Loucy (cell line): ENCODE measurements around the gene JPH2.

Experiments
- H2AFZ ChIP-seq: fragments of 200-600 bp; sonication (generic); 2 replicates; pipeline ENCODE4 v1.6.0; 2016; ENCODE audit warnings: antibody characterized with exemption, mild to moderate bottlenecking, low read length, moderate library complexity
- H3F3A ChIP-seq: fragments of 200-600 bp; 2 replicates; pipeline ENCODE4 v1.6.0; 2016; ENCODE audit warnings: antibody characterized with exemption, low read depth, mild to moderate bottlenecking
- H3K27me3 ChIP-seq: fragments of 200-600 bp; sonication (generic); 2 replicates; pipeline ENCODE4 v1.6.1; 2014; ENCODE audit warnings: low read length, mild to moderate bottlenecking; ENCODE audit not compliant: insufficient read depth, poor library complexity, severe bottlenecking
- H3K36me3 ChIP-seq: fragments of 200-600 bp; sonication (generic); 2 replicates; pipeline ENCODE4 v1.6.1; 2016; ENCODE audit warnings: low read length; ENCODE audit not compliant: insufficient read depth
- H3K4me1 ChIP-seq: fragments of 200-600 bp; sonication (generic); 2 replicates; pipeline ENCODE4 v1.5.1; 2014; ENCODE audit warnings: low read length, mild to moderate bottlenecking; ENCODE audit not compliant: insufficient read depth, poor library complexity, severe bottlenecking
- H3K4me2 ChIP-seq: fragments of 200-600 bp; sonication (generic); 2 replicates; pipeline ENCODE4 v1.6.0; 2014; ENCODE audit warnings: antibody characterized with exemption, low read length, low read depth, mild to moderate bottlenecking; ENCODE audit not compliant: poor library complexity, severe bottlenecking
- H3K4me3 ChIP-seq: fragments of 200-600 bp; sonication (generic); 2 replicates; pipeline ENCODE4 v1.5.1; 2014; ENCODE audit warnings: low read length, mild to moderate bottlenecking, mixed read lengths; ENCODE audit not compliant: poor library complexity, severe bottlenecking
- H3K79me2 ChIP-seq: fragments of 200-600 bp; sonication (generic); 2 replicates; pipeline ENCODE4 v1.6.1; 2014; ENCODE audit warnings: low read length; ENCODE audit not compliant: insufficient read depth
- H3K9ac ChIP-seq: fragments of 200-600 bp; sonication (generic); 2 replicates; pipeline ENCODE4 v1.6.0; 2014; ENCODE audit warnings: mild to moderate bottlenecking, low read depth, low read length, moderate library complexity; ENCODE audit not compliant: poor library complexity, severe bottlenecking
- H3K9me2 ChIP-seq: fragments of 200-600 bp; sonication (generic); replicated peaks from 2 replicates; pipeline ENCODE4 v1.6.1; 2016; ENCODE audit warnings: low read depth, low read length, mixed read lengths
- H3K9me3 ChIP-seq: fragments of 200-600 bp; sonication (generic); 2 replicates; pipeline ENCODE4 v1.6.1; 2014; ENCODE audit warnings: mild to moderate bottlenecking, antibody characterized with exemption, low read length, low read depth; ENCODE audit not compliant: insufficient read depth
- H4K20me1 ChIP-seq: fragments of 200-600 bp; sonication (generic); 2 replicates; pipeline ENCODE4 v1.6.0; 2014; ENCODE audit warnings: antibody characterized with exemption, low read length, mild to moderate bottlenecking; ENCODE audit not compliant: insufficient read depth, poor library complexity, severe bottlenecking
- EZH2phosphoT487 ChIP-seq: fragments of 200-600 bp; IDR thresholded peaks from 2 replicates; pipeline ENCODE4 v1.6.1; 2018; ENCODE audit warnings: antibody characterized with exemption, mild to moderate bottlenecking, moderate library complexity, borderline replicate concordance
- TF ChIP-seq, protein P1 (sequence below): fragments of 200-600 bp; sonication (generic); conservative IDR thresholded peaks from 2 replicates; pipeline ENCODE4 v1.5.1; 2014; ENCODE audit warnings: mild to moderate bottlenecking, antibody characterized with exemption, low read length

JPH2 gene

DNA sequence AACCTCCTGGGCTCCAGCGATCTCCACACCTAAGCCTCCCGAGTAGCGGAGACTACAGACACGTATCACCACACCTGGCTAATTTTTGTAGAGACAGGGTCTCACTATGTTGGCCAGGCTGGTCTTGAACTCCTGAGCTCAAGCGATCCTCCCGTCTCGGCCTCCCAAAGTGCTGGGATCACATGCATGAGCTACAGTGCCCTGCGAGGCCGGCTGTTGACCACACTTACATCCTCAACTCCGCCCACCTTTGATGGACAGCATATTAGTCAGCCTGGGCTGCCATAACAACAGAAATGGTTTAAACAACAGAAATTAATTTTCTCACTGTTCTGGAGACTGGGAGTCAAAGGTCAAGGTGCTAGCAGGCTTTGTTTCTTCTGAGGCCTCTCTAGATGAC lies 107.7 kb downstream of the JPH2 start:
- H3K9ac ChIP-seq = no peak overlapping the region
- no peak overlapping the region for H3K4me3 ChIP-seq
- TF ChIP-seq, protein P1, sequence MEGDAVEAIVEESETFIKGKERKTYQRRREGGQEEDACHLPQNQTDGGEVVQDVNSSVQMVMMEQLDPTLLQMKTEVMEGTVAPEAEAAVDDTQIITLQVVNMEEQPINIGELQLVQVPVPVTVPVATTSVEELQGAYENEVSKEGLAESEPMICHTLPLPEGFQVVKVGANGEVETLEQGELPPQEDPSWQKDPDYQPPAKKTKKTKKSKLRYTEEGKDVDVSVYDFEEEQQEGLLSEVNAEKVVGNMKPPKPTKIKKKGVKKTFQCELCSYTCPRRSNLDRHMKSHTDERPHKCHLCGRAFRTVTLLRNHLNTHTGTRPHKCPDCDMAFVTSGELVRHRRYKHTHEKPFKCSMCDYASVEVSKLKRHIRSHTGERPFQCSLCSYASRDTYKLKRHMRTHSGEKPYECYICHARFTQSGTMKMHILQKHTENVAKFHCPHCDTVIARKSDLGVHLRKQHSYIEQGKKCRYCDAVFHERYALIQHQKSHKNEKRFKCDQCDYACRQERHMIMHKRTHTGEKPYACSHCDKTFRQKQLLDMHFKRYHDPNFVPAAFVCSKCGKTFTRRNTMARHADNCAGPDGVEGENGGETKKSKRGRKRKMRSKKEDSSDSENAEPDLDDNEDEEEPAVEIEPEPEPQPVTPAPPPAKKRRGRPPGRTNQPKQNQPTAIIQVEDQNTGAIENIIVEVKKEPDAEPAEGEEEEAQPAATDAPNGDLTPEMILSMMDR = no peak
- no peak for TF ChIP-seq EZH2phosphoT487
- no peaks in the 10 kb centered on the region for H3K79me2 ChIP-seq
- H3K36me3 ChIP-seq = no peaks in the 10 kb centered on the region
- no peaks in the 10 kb centered on the region for H3F3A ChIP-seq
- H2AFZ ChIP-seq = no peak overlapping the region
- H3K9me2 ChIP-seq = no peaks in the 10 kb centered on the region
- no peaks in the 10 kb centered on the region for H3K9me3 ChIP-seq
- H4K20me1 ChIP-seq = no peaks in the 10 kb centered on the region
- H3K4me1 ChIP-seq = peaks cover 21% of the 10 kb centered on the region
- H3K4me2 ChIP-seq = no peak overlapping the region
- H3K27me3 ChIP-seq = no peaks in the 10 kb centered on the region

DNA sequence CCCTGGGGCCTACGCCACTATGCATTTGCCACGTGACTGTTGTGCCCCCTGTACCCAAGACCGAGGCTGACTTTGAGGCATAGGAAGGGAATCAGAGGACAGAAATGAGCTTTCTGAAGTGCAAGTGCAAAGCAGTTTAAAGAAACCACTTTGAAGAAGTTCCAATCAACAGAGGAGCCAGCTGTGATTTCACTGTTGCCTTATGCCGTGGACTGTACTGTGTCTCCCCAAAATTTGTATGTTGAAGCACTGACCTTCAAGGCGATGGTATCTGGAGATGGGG lies 111.1 kb downstream of the JPH2 start:
- no peaks in the 10 kb centered on the region for H4K20me1 ChIP-seq
- no peak overlapping the region for H3K9ac ChIP-seq
- H3K79me2 ChIP-seq = no peaks in the 10 kb centered on the region
- TF ChIP-seq, protein P1 = no peak
- no peak for TF ChIP-seq EZH2phosphoT487
- no peaks in the 10 kb centered on the region for H3K27me3 ChIP-seq
- no peaks in the 10 kb centered on the region for H3K36me3 ChIP-seq
- H2AFZ ChIP-seq = no peak overlapping the region
- no peaks in the 10 kb centered on the region for H3K9me3 ChIP-seq
- no peak overlapping the region for H3K4me3 ChIP-seq
- H3K4me1 ChIP-seq = peaks cover 54% of the 10 kb centered on the region
- H3F3A ChIP-seq = no peaks in the 10 kb centered on the region
- H3K9me2 ChIP-seq = no peaks in the 10 kb centered on the region
- H3K4me2 ChIP-seq = no peak overlapping the region

DNA sequence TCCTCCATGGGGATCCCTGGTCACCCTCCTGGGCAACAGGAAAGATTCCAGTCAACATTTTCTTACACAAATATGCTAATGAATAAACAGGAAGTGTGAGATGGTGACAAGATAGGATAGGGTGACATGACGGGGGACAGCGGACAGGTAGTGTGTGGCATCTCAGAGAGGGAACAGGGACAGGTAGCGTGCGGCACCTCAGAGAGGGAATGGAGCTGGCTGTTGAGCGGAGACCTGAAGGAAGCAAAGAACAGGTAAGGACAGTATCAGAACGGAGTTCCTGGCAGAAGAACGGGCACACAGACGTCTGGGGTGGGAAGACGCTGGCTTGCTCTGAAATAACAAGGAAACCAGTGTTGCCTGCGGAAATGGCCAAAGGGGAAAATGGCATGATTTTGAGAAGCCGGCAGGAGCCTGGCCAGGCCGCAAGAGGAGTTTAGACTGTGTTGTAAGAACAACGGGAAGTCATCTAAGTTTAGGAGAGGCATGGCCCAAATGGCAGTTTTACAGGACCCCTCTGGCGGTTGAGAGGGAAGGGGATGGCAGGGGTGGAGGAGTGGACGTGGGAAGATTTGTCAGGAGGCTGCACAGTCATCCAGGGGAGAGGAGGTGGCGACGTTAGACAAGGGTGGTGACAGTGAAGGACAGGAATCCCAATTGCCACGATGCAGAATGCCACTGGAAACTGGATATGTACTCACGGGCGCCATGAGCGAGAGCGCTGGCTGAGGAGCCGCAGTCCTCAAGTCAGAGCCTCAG lies 111.6 kb downstream of the JPH2 start:
- Histone ChIP-seq H3K79me2 (no peaks in the 10 kb centered on the region), H3K4me3 (no peak overlapping the region), H3K4me1 (peaks cover 56% of the 10 kb centered on the region), H4K20me1 (no peaks in the 10 kb centered on the region), H3K27me3 (no peaks in the 10 kb centered on the region), H3F3A (no peaks in the 10 kb centered on the region), H3K9me3 (no peaks in the 10 kb centered on the region), H3K9ac (no peak overlapping the region), H3K4me2 (no peak overlapping the region), H3K36me3 (no peaks in the 10 kb centered on the region), H2AFZ (no peak overlapping the region), H3K9me2 (no peaks in the 10 kb centered on the region)
- TF ChIP-seq, protein P1 = no peak
